GM21737 (cell line): ENCODE results near the gene SPOCK1.
"Not testable (repeated sequence)": the region's sequence is repeated elsewhere in the genome, so short reads cannot be mapped to it uniquely, and the experiment has no call there.

Source experiments
- ATAC-seq: cut with Tn5 transposase; IDR thresholded peaks from one replicate; pipeline ENCODE4 v1.9.1; 2021; ENCODE audit warnings: mild to moderate bottlenecking, moderate library complexity; ENCODE audit not compliant: unreplicated experiment

SPOCK1 gene

GRCh38 chr5:137272831-137273230 is 226.3 kb downstream of the SPOCK1 start:
- ATAC-seq, result no peak

- ATAC-seq, result no peak
Measured at GRCh38 chr5:137269946-137270345, 229.2 kb downstream of the SPOCK1 start.

GRCh38 chr5:137269274-137269673 is 229.9 kb downstream of the SPOCK1 start:
- no peak for ATAC-seq

- no peak for ATAC-seq
Measured at GRCh38 chr5:137268646-137269045, 230.5 kb downstream of the SPOCK1 start.

GRCh38 chr5:137266186-137266585 is 232.9 kb downstream of the SPOCK1 start:
- ATAC-seq, result no peak

- no peak for ATAC-seq
Measured at GRCh38 chr5:137265457-137265856, 233.7 kb downstream of the SPOCK1 start.

- ATAC-seq, result no peak
Measured at GRCh38 chr5:137264573-137264972, 234.6 kb downstream of the SPOCK1 start.

- ATAC-seq, result no peak
Measured at GRCh38 chr5:137264041-137264440, 235.1 kb downstream of the SPOCK1 start.

GRCh38 chr5:137263371-137264005 is 235.6 kb downstream of the SPOCK1 start:
- no peak for ATAC-seq

- ATAC-seq, result no peak
Measured at GRCh38 chr5:137262818-137263217, 236.3 kb downstream of the SPOCK1 start.

GRCh38 chr5:137260820-137261695 is 238.1 kb downstream of the SPOCK1 start:
- no peak for ATAC-seq

GRCh38 chr5:137259115-137259514 is 240.0 kb downstream of the SPOCK1 start:
- not testable (repeated sequence) for ATAC-seq

GRCh38 chr5:137254119-137255090 is 244.7 kb downstream of the SPOCK1 start:
- ATAC-seq, result no peak

GRCh38 chr5:137252512-137252911 is 246.6 kb downstream of the SPOCK1 start:
- ATAC-seq, result no peak

- ATAC-seq, result no peak
Measured at GRCh38 chr5:137250421-137250820, 248.7 kb downstream of the SPOCK1 start.

GRCh38 chr5:137248527-137248926 is 250.6 kb downstream of the SPOCK1 start:
- ATAC-seq, result no peak

- ATAC-seq, result no peak
Measured at GRCh38 chr5:137245438-137245837, 253.7 kb downstream of the SPOCK1 start.

- no peak for ATAC-seq
Measured at GRCh38 chr5:137240285-137240684, 258.8 kb downstream of the SPOCK1 start.

GRCh38 chr5:137236849-137237507 is 262.1 kb downstream of the SPOCK1 start:
- ATAC-seq, result no peak

- ATAC-seq, result no peak
Measured at GRCh38 chr5:137236252-137236651, 262.9 kb downstream of the SPOCK1 start.
